SW480 (cell line): Measurements from ENCODE around the gene HOXA5.

ENCODE experiments used
- DNase-seq: peaks from one replicate; pipeline ENCODE4 v3.0.0-alpha.2; 2016; ENCODE audit warnings: low spot score

Gene HOXA5

GRCh38 chr7:27159266-27160144, 16.0 kb upstream of the HOXA5 start:
- DNase-seq, result peak; percentile 55

- DNase-seq, result peak; percentile 68
Observed at GRCh38 chr7:27158436-27159265, 15.2 kb upstream of the HOXA5 start.

GRCh38 chr7:27157702-27158431, 14.4 kb upstream of the HOXA5 start:
- peak; percentile 58 for DNase-seq

- peak; percentile 51 for DNase-seq
Observed at GRCh38 chr7:27156916-27157701, 13.6 kb upstream of the HOXA5 start.

- DNase-seq, result peak; percentile 92
Observed at GRCh38 chr7:27156508-27156898, 13.0 kb upstream of the HOXA5 start, which contains the start of gene HOXA7. Gene HOXA7 (minus strand): TSS chr7:27156675. CDS start chr7:27156545, 130 bp downstream.

GRCh38 chr7:27155816-27156507, 12.5 kb upstream of the HOXA5 start:
- peak; percentile 67 for DNase-seq

- DNase-seq, result peak; percentile 83
Observed at GRCh38 chr7:27154901-27155815, 11.7 kb upstream of the HOXA5 start.

DNA sequence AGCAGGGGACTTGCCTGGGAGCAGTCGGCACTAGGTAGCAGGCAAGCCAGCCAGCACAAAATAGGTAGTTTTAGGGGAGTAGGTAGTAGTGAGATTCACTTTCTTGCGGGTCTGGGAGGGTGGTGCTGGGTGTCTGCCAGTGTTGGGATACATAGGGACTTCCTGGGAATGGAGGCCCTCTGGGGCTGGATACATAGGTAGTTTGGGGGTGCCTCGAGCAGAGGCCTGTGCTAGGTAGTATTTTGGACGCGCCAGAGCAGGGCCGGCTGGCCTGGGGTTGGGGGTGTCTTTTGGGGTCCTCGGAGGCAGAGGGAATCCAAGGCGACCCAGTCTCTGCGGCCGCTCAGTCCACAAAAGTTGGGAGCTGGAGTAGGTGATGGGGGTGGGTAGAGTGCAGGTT, 10.9 kb upstream of the HOXA5 start:
- no peak for DNase-seq

- peak; percentile 49 for DNase-seq
Observed at GRCh38 chr7:27153526-27153925, 10.0 kb upstream of the HOXA5 start.

- DNase-seq, result peak; percentile 5
Observed at GRCh38 chr7:27152816-27153442, 9.4 kb upstream of the HOXA5 start.

- peak; percentile 93 for DNase-seq
Observed at GRCh38 chr7:27151931-27152815, 8.7 kb upstream of the HOXA5 start, which contains the start of gene HOXA3. Gene HOXA3 (minus strand): TSS chr7:27152583. CDS start chr7:27110640, 41,943 bp downstream.

- peak; percentile 50 for DNase-seq
Observed at GRCh38 chr7:27151341-27151930, 8.0 kb upstream of the HOXA5 start.

- DNase-seq, result peak; percentile 85
Observed at GRCh38 chr7:27150568-27151340, 7.3 kb upstream of the HOXA5 start.

GRCh38 chr7:27149842-27150567, 6.5 kb upstream of the HOXA5 start:
- DNase-seq, result no peak

DNA sequence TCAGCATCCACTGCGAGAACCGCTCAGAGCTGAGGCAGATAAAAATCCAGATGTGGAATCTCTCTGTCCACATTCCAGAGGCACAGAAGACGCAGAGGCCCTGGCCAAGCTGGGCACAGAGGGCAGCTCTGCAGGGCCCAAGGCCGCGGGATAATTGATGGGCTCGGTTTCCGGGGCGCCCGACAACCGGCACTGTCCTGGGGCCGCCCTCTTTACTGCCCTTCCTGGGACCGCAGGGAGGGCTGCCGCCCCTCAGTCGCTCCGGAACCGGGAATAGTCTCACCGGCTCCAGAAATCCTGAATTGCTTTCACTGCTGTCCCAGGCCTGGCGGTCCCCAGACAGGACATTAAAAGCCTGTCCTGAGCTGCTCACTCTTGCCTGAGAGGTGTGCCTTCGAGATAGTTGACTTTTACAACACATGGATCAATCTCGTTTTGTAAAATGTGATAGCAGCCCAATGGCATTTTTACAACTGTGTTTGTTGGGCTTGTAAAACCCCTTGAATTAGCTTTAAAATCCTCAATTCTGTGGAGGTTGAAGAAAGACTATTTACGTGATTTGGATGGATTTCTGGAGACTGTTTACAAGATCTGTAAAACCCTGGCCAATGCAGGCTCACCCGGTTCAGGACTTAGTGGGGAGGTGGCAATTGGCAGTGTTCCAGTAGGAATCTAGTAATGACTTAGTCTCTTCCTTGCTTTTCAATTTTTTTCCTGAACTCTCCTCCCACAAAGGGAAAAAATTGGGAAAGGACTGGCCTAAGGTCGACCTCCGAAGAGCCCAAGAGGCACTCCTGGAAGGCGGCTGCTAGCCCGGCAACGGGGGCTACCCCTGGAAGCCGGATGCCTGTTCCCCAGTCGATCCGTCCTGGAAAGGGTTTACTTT, 5.5 kb upstream of the HOXA5 start:
- no peak for DNase-seq
